ENCODE data around the gene TMEM208.

DNA sequence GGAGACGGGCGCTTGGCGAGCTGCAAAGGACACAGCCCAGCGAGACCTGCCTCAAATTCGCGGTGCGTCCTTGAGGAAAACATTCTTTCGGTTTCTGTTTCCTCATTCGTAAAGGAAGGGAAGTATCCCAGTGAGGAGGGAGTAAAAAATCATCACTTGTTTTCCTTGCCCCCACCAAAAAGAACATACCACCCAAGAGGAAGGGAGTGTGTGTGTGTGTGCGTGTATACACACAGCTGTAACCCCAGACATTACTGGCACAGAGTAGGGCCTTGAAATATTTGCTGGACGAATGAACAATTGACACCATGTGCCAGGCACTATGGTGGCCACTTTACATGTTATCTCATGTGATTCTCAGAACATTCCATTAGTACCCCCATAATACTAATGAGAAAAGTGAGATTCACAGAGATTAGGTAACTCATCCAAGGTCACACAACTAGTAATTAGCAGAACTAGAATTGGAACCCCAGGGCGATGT lies 41.2 kb upstream of the TMEM208 start:
- TF ChIP-seq POLR2A (IDR thresholded peaks at IDR 0.05; ENCODE audit: low read length) (no peak), GATA1 (IDR thresholded peaks at IDR 0.05; ENCODE audit: low read depth, low read length) (no peak)
